Panc1 (cell line): Measurements from ENCODE around the gene C6orf132. TPM values are rescaled to one million over a fixed set of nuclear protein-coding genes. Genes with fewer than 3 reads are reported as not detected.

Experiments used
- ATAC-seq: fragments of 200-7000 bp; cut with Tn5 transposase; 2 replicates; pipeline ENCODE4 v1.9.1; 2020; ENCODE audit warnings: mild to moderate bottlenecking, moderate library complexity
- BruUV-seq: library from RNA; stranded (reverse); fragments of 400-500 nt; replicated peaks from 2 replicates; lab custom pipeline; 2021; lab: Mats Ljungman, UMichigan
- CTCF ChIA-PET: fragments of 300-600 bp; sonication (Branson Sonifier 250); formaldehyde crosslinking; loops from one replicate; lab custom pipeline; 2022; ENCODE audit warnings: antibody characterized with exemption; lab: Charles Lee
- POLR2A ChIA-PET: fragments of 300-600 bp; sonication (Branson Sonifier 250); formaldehyde crosslinking; loops from one replicate; lab custom pipeline; 2022; ENCODE audit warnings: antibody characterized with exemption; lab: Charles Lee
- DNase-seq: peaks from one replicate; pipeline ENCODE4 v3.0.0-alpha.2; 2010; ENCODE audit warnings: low read depth, low spot score
- H3K27ac ChIP-seq: 2 replicates; pipeline ENCODE4 v1.5.1; 2011; ENCODE audit warnings: mild to moderate bottlenecking, low read length, inconsistent platforms
- H3K27me3 ChIP-seq: fragments of 200-500 bp; sonication (Bioruptor generic); 2 replicates; pipeline ENCODE4 v1.6.0; 2014; ENCODE audit warnings: low read length, inconsistent platforms; ENCODE audit not compliant: control insufficient read depth, insufficient read depth
- H3K36me3 ChIP-seq: fragments of 200-500 bp; sonication (Bioruptor generic); 2 replicates; pipeline ENCODE4 v1.5.1; 2014; ENCODE audit warnings: inconsistent platforms, mild to moderate bottlenecking, low read length, moderate library complexity; ENCODE audit not compliant: control insufficient read depth, insufficient read depth
- H3K4me1 ChIP-seq: 2 replicates; pipeline ENCODE4 v1.5.1; 2011; ENCODE audit warnings: inconsistent platforms, mild to moderate bottlenecking, low read length, moderate library complexity; ENCODE audit not compliant: control insufficient read depth, insufficient read depth
- H3K4me3 ChIP-seq, 2 experiments: 2 replicates each; pipeline ENCODE4 v1.5.1; 2011 to 2012; ENCODE audit warnings: low read depth in 2 of 2, low read length in 2 of 2, mild to moderate bottlenecking in 2 of 2, inconsistent platforms in 1 of 2, moderate library complexity in 1 of 2
- H3K9me3 ChIP-seq: fragments of 200-500 bp; sonication (Bioruptor generic); 2 replicates; pipeline ENCODE4 v1.5.1; 2014; ENCODE audit warnings: low read depth, mild to moderate bottlenecking, inconsistent platforms, low read length, moderate library complexity; ENCODE audit not compliant: control insufficient read depth, insufficient read depth
- CTCF ChIP-seq: fragments of 450-650 bp; IDR thresholded peaks from 2 replicates; pipeline ENCODE4 v1.5.1; 2017; ENCODE audit warnings: mild to moderate bottlenecking
- POLR2AphosphoS5 ChIP-seq: IDR thresholded peaks from 2 replicates; pipeline ENCODE4 v1.6.1; 2012; ENCODE audit warnings: mild to moderate bottlenecking, low read depth, low read length, moderate library complexity
- REST ChIP-seq, 2 experiments: IDR thresholded peaks; 2 replicates each; pipeline ENCODE4 v1.6.1; 2011 to 2012; ENCODE audit warnings: low read depth in 2 of 2, control low read depth in 1 of 2, low read length in 1 of 2, mild to moderate bottlenecking in 1 of 2, moderate library complexity in 1 of 2; ENCODE audit not compliant: insufficient read depth in 1 of 2
- SIN3A ChIP-seq: IDR thresholded peaks from 2 replicates; pipeline ENCODE4 v1.6.1; 2012; ENCODE audit warnings: low read depth, mild to moderate bottlenecking, low read length, moderate library complexity, borderline replicate concordance; ENCODE audit not compliant: insufficient read depth
- TCF7L2 ChIP-seq: IDR thresholded peaks from 2 replicates; pipeline ENCODE4 v1.6.1; 2011; ENCODE audit warnings: mild to moderate bottlenecking, low read depth, low read length, inconsistent platforms
- in situ Hi-C: cut with HindIII; loops from 2 replicates; pipeline ENCODE4 v1.10.0; 2016; ENCODE audit warnings: low sequenced_read_pairs, low pct_unique_long_range_greater_than_20kb
- intact Hi-C: fragments of 100-400 bp; cut with micrococcal nuclease; formaldehyde crosslinking; loops from one replicate; pipeline ENCODE4 v1.10.0; 2022; ENCODE audit not compliant: unreplicated experiment
- total RNA-seq: library from RNA; stranded (reverse); gene quantifications from one replicate; pipeline ENCODE4 v1.2.1, GENCODE V29; 2021; ENCODE audit not compliant: unreplicated experiment

C6orf132 gene
- total RNA-seq, 1 experiment from 2014 or later, result 12.9 TPM

DNA sequence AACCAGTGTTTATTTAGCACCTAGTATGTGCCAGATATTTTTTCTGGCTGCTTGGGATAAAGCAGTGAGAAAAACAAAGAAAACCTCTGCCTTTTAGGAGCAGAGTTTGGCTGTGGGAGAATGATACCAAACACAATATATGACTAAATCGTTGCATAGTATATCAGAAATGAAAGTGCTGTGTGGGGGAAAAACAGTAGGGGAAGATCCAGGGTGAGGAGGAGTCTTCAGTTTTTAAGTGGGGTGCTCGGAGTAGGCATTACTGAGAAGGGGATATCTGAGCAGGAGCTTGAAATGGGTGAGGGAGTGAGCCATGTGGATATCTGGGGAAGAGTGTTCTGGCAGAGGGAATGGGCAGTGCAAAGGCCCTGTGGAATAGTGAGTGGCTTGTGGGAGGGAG lies 69.1 kb downstream of the C6orf132 start:
- in situ Hi-C loops, result no loop called here
- CTCF ChIA-PET, result no interaction called here
- intact Hi-C loops, result no loop called here

DNA sequence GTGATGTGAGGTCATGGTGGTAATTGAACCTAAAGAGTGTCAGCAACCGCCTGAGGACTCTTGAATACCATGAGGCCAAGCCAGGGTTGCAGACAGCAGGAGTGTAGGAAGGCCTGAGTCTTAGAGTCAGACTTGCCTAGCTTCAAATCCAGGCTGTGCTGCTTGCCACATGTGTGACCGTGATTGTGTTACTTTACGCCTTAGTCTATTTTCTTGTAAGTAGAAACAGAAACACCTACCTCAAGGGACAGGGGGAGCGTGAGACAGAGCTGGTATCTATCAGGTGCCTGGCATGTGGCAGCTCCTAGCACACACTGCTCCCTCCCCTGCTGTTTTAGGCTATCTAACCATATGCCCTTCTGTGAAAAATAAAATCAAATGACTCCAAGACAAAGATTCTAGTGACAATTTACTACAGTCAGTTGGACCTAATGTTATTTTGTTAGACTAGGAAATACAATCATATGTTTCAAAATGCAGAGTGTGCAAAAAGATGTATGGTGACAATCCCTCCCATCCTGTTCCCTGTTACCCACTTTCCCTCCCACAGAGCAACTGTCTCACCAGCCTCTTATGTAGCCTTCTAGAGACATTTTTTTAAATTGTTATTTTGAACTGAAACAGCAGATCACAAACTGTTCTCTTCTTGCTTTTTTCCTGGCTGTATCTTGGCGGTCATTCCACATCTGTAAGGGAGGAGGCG lies 70.4 kb downstream of the C6orf132 start:
- no TSS peak for BruUV-seq
- no peak overlapping the region for H3K4me3 ChIP-seq
- in situ Hi-C loops, result no loop called here
- ATAC-seq (no peak), DNase-seq (no peak)
- no peak overlapping the region for H3K27ac ChIP-seq
- CTCF ChIA-PET, result no interaction called here
- POLR2A ChIA-PET, result no interaction called here
- H3K9me3 ChIP-seq, result no peaks in the 10 kb centered on the region
- intact Hi-C loops, result no loop called here
- H3K27me3 ChIP-seq, result no peaks in the 10 kb centered on the region
- peaks cover 13% of the 10 kb centered on the region; the same call in 1 of the 2 replicates for H3K36me3 ChIP-seq
- no peaks in the 10 kb centered on the region for H3K4me1 ChIP-seq
- TF ChIP-seq SIN3A (no peak), CTCF (no peak), REST (IDR thresholded peaks at IDR 0.05; ENCODE audit: insufficient read depth in 1 of 2, low read depth in 2 of 2, low read length in 1 of 2) (no peak), POLR2AphosphoS5 (no peak), TCF7L2 (no peak)

More for the DNA sequence above, 69.1 kb downstream of the C6orf132 start:
- Histone ChIP-seq H3K27ac (no peak overlapping the region), H3K36me3 (peaks cover 11% of the 10 kb centered on the region; the same call in 1 of the 2 replicates), H3K27me3 (no peaks in the 10 kb centered on the region), H3K4me1 (no peaks in the 10 kb centered on the region), H3K9me3 (no peaks in the 10 kb centered on the region), H3K4me3 (no peak overlapping the region)
- TF ChIP-seq CTCF, result no peak
- BruUV-seq, result no TSS peak
- POLR2A ChIA-PET, result interaction anchor here (0.6 kb wide), 1 partner anchor 45 kb away, joined by 8 read pairs; no protein-coding TSS in a partner anchor
- DNase-seq (no peak), ATAC-seq (no peak)
